OCI-LY3 (cell line): ENCODE measurements around the gene CSPG4.

Experiments
- H2AFZ ChIP-seq: fragments of 200-600, 300-600 bp; shearing (Covaris generic); 2 replicates; pipeline ENCODE4 v1.6.0; 2014; ENCODE audit warnings: antibody characterized with exemption, low read depth, low read length
- H3K27ac ChIP-seq: fragments of 200-600, 300-600 bp; sonication (generic); 2 replicates; pipeline ENCODE4 v1.5.1; 2014; ENCODE audit warnings: mild to moderate bottlenecking, low read length, moderate library complexity, mixed read lengths
- H3K27me3 ChIP-seq: fragments of 200-600, 300-600 bp; sonication (generic); 2 replicates; pipeline ENCODE4 v1.6.1; 2014; ENCODE audit warnings: low read depth, low read length, mixed read lengths
- H3K36me3 ChIP-seq: fragments of 200-600, 300-600 bp; sonication (generic); replicated peaks from 2 replicates; pipeline ENCODE3; 2014; ENCODE audit warnings: low read depth, low read length, mixed read lengths
- H3K4me1 ChIP-seq: fragments of 300-600, 200-600 bp; sonication (generic); 2 replicates; pipeline ENCODE4 v1.6.1; 2014; ENCODE audit warnings: low read length, mixed read lengths
- H3K4me2 ChIP-seq: fragments of 200-600, 300-600 bp; sonication (generic); 2 replicates; pipeline ENCODE4 v1.6.1; 2014; ENCODE audit warnings: low read length, mixed read lengths
- H3K4me3 ChIP-seq: fragments of 300-600, 200-600 bp; sonication (generic); 2 replicates; pipeline ENCODE4 v1.5.1; 2014; ENCODE audit warnings: antibody characterized with exemption, mild to moderate bottlenecking, low read length, moderate library complexity
- H3K79me2 ChIP-seq: fragments of 300-600, 200-600 bp; shearing (Covaris generic); 2 replicates; pipeline ENCODE4 v1.6.1; 2014; ENCODE audit warnings: mild to moderate bottlenecking, low read length, mixed read lengths
- H3K9ac ChIP-seq: fragments of 300-600, 200-600 bp; shearing (Covaris generic); 2 replicates; pipeline ENCODE4 v1.6.0; 2014; ENCODE audit warnings: mild to moderate bottlenecking, low read length, moderate library complexity
- H3K9me3 ChIP-seq: fragments of 200-600, 300-600 bp; shearing (Covaris generic); 2 replicates; pipeline ENCODE4 v1.6.1; 2014; ENCODE audit warnings: low read length, mixed read lengths; ENCODE audit not compliant: insufficient read depth
- H4K20me1 ChIP-seq: fragments of 200-600, 300-600 bp; sonication (generic); 2 replicates; pipeline ENCODE4 v1.6.1; 2016; ENCODE audit warnings: low read length, mixed read lengths; ENCODE audit not compliant: insufficient read depth
- CTCF ChIP-seq: fragments of 200-600, 300-600 bp; sonication (generic); IDR thresholded peaks from 2 replicates; pipeline ENCODE4 v1.5.1; 2014; ENCODE audit warnings: antibody characterized with exemption, low read length, low read depth
- EZH2phosphoT487 ChIP-seq: fragments of 200-600 bp; shearing (Covaris generic); IDR thresholded peaks from 2 replicates; pipeline ENCODE4 v1.6.1; 2018; ENCODE audit warnings: antibody characterized with exemption, mixed run types, low read depth

The CSPG4 gene

GRCh38 chr15:75725719-75726607 is 13.3 kb upstream of the CSPG4 start:
- no peaks in the 10 kb centered on the region for H3K36me3 ChIP-seq
- TF ChIP-seq CTCF, result no peak
- no peaks in the 10 kb centered on the region for H3K9me3 ChIP-seq
- no peak overlapping the region for H3K4me3 ChIP-seq
- no peak overlapping the region for H2AFZ ChIP-seq
- H4K20me1 ChIP-seq, result no peaks in the 10 kb centered on the region
- no peak overlapping the region for H3K4me2 ChIP-seq
- no peak overlapping the region for H3K27ac ChIP-seq
- H3K9ac ChIP-seq, result no peak overlapping the region
- H3K79me2 ChIP-seq, result no peaks in the 10 kb centered on the region
- H3K27me3 ChIP-seq, result peaks cover 7% of the 10 kb centered on the region; the same call in 1 of the 2 replicates
- H3K4me1 ChIP-seq, result peaks cover 12% of the 10 kb centered on the region

GRCh38 chr15:75725006-75725718 is 12.5 kb upstream of the CSPG4 start:
- Histone ChIP-seq H3K27ac (no peak overlapping the region), H3K27me3 (peaks cover 7% of the 10 kb centered on the region; the same call in 1 of the 2 replicates), H3K79me2 (no peaks in the 10 kb centered on the region), H3K4me2 (no peak overlapping the region), H2AFZ (no peak overlapping the region), H3K9ac (no peak overlapping the region), H3K9me3 (no peaks in the 10 kb centered on the region), H3K4me1 (peaks cover 15% of the 10 kb centered on the region), H4K20me1 (no peaks in the 10 kb centered on the region), H3K36me3 (no peaks in the 10 kb centered on the region), H3K4me3 (no peak overlapping the region)
- TF ChIP-seq CTCF, result no peak
- TF ChIP-seq EZH2phosphoT487, result no peak

GRCh38 chr15:75723847-75724660 is 11.4 kb upstream of the CSPG4 start:
- Histone ChIP-seq H3K4me3 (0 out of 2 replicates have a peak overlapping the region, but pooled peaks have one; percentile 3), H3K4me1 (peaks cover 16% of the 10 kb centered on the region), H3K9me3 (no peaks in the 10 kb centered on the region), H3K9ac (no peak overlapping the region), H4K20me1 (no peaks in the 10 kb centered on the region), H3K27ac (no peak overlapping the region), H3K79me2 (no peaks in the 10 kb centered on the region), H2AFZ (peak overlapping the region; percentile 17), H3K4me2 (peak overlapping the region; percentile 41), H3K36me3 (no peaks in the 10 kb centered on the region), H3K27me3 (peaks cover 7% of the 10 kb centered on the region; the same call in 1 of the 2 replicates)
- TF ChIP-seq EZH2phosphoT487 (no peak), CTCF (no peak)
